GM18519 (cell line): Measurements from ENCODE around the gene ENKUR.

Source experiments
- ATAC-seq: cut with Tn5 transposase; IDR thresholded peaks from one replicate; pipeline ENCODE4 v1.9.1; 2021; ENCODE audit warnings: mild to moderate bottlenecking, moderate library complexity; ENCODE audit not compliant: unreplicated experiment, low FRiP score

Gene ENKUR, protein sequence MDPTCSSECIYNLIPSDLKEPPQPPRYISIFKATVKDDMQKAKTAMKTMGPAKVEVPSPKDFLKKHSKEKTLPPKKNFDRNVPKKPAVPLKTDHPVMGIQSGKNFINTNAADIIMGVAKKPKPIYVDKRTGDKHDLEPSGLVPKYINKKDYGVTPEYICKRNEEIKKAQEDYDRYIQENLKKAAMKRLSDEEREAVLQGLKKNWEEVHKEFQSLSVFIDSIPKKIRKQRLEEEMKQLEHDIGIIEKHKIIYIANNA

DNA sequence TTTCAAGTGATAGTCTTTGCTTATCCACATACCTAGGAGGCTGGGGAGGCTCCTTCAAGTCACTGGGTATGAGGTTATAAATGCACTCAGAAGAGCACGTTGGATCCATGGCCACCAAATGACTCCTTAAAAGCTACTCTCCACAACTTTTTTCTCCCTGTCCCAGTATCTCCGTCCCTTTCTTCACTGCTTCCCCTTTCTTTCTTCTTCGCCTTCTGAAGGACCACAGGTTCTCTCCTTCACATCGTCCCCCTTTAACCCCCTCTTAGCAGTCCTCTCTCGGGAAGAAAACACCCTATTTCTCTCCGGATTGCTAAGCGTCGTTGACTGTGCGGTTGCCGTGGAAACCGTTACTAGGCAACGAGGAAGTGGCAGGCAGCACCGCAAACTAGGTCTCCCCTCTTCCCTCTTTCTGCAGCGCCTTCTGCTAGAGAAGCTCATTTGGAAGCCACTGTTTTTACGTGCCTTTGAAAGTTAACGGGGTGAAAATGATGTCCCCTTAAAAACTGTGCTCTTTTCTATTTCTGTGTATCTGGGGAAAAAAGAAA lies at the start of gene ENKUR:
Gene ENKUR (minus strand): TSS at position 331 of the 548 bp plus-strand sequence. CDS start 222 bp downstream, at position 109.
- peak; percentile 41 for ATAC-seq

DNA sequence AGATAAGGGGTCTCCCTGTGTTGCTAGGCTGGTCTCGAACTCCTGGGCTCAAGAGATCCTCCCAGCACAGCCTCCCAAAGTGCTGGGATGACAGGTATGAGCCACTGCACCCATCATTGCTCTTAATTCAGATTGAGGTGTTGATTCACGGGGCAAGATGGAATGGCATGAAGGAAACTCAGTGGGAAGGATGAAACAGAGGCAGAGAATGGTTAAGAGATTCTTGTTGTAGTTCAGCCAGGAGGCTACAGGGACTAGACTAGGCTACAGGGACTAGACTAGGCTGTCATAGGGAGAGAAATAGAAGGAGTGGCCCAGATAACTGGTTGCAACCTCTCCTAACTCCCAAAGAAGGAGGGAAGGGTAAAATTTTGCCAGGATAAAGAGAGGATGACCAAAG lies 48.4 kb upstream of the ENKUR start:
- no peak for ATAC-seq

DNA sequence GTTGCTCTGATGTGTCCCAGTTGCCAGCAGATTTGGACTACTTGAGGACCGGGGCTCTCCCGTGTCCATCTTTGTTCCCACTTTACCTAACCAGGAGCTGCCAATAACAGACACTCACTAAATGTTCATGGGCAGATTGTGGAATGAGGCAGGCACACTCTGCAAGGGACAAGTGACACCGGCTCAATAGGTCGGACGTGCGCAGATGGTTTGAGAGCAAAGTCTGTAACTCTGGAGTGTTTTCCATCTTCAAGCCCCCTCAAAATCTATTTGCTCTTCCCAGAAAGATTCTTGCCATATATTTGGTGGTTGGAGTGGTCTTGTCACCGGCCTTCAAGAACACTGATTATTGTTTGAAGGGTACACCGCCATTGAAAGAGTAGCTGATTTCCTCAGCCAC lies 47.7 kb upstream of the ENKUR start:
- no peak for ATAC-seq

DNA sequence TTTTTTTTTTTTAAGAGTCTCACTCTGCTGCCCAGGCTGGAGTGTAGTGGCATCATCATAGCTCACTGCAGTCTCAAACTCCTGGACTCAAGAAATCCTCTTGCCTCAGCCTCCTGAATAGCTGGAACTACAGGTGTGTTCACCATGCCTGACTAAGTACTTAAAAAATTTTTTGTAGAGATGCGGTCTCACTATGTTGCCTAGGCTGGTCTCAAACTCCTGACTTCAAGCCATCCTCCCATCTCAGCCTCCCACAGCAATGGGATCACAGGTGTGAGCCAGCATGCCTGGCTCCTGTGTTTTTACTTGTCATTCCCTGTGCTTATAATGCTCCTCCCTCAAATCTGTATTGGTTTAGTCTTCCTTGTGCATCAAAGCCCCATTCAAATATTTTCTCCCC lies 47.2 kb upstream of the ENKUR start:
- ATAC-seq = no peak

DNA sequence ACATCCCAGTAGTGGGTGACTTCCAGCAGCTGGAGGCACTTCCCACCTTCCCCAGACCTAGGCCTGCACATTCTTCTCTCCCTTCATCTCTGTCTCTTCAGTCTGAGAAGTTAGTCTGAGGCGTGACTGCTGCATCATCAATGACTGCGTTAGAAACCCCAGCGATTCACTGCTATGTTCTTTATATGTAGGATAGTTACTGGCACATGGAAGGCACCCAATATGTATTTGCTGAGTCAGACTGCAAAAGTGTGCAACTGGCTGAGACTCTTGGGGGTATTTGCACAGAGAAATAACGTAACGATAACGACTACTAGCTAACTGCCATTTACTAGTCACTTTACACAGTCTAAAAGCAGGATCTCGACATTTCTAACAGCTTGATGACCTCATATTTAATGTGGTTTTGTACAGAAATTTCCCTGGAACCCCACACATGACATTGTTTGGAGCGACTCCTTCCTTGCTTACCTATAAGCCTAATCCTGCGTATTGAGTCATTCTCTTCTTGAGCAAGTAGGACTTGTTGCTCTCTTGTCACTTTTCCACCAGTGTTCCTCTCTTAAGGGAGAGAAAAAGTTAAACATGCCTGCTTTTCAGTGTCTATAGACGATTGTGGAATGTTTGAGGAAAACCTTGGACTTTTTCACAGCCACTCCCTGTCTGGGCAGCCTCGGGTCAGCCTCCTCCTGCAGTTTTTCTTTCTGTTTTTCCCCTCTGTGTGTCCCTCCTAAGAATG lies 45.9 kb upstream of the ENKUR start:
- no peak for ATAC-seq

DNA sequence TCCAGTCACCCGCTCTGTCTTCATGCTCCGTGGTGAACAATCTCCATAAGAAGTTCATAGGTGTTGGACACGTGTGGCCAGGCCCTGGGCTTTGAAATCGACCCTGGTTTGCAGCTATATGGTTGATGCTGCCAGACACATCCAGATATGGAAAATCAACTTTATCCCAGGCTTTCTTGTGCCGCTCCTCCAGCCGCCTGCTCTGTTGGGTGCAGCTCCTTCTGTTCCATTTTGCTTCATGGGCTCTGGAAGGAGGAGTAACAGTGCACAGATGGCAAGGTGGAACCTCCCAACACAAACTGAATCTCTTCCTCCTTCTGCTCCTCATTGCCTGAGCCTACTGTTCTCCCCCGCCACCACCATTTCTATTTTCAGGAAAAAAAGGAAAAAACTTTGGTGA lies 45.2 kb upstream of the ENKUR start:
- no peak for ATAC-seq

DNA sequence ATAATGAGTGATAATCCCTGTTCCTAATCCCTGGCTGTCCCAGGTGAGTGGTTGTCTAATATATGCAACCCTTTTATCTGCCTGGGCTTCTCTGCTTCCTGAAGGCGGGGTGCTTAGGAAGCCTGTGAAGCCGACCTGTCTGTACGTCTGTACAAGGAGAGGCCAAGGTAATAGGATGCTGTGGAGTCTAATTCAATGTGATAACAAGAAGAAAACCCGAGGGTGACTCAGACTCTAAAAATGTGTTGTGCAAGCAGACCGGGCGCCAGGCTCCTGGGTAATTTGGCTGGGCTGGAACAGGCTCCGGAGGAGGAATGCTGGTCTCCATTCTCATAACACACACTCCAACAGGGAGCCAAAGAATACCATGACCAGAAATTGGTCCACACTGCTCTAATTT lies 44.0 kb upstream of the ENKUR start:
- no peak for ATAC-seq

DNA sequence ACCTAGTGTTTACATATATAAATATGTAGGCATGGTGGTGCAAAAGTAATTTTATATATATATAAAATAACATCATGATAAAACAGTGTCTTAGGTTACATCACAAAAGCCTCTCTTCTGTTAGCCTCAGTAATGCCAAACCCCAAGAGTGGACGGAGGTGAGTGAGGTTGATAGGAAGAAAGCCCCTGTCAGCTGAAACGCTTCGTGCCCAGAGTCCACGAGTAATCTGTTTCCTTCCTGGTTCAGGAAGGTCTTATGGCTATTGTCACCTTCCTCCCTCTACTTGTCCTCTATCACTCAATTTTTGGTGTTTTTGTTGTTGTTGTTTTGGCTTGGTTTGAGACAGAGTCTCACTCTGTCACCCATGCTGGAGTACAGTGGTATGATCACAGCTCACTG lies 41.9 kb upstream of the ENKUR start:
- no peak for ATAC-seq

DNA sequence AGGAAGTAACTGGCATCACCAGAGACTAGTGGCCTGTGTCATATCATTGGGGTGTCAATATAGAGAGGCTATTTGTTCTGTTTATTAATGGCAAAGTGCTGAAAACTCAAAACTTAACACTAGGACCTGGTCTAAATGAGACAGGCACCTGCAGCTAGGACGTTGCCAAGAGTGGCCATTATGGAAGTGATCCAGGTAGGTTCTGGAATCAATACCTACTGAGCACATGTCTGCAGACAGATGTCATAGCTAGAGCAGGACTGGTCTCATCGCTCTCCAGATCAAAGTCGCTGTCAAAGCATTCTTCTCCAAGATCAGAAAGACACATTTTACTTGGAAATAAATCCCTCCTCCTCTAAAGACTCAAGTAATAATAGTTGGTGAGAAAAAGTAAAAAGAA lies 40.8 kb upstream of the ENKUR start:
- ATAC-seq = no peak

DNA sequence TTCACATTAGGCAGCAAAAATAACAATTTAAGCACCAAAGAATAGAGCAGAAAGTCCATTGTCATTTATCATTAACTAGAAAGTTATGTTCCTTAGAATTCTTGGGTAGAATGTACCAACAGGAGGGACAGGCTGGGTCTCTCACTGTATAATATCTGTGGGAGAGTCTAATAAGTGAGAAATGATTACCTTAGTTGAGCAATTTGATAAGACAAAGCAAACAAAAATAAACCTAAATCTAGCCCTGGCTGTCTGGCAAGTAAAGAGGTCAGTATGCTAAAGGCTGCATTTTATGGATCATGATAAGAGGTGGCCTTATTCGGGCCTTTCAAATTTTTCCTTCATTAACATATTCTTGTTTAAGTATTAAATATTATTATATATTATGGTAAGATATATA lies 36.1 kb upstream of the ENKUR start:
- ATAC-seq = no peak

DNA sequence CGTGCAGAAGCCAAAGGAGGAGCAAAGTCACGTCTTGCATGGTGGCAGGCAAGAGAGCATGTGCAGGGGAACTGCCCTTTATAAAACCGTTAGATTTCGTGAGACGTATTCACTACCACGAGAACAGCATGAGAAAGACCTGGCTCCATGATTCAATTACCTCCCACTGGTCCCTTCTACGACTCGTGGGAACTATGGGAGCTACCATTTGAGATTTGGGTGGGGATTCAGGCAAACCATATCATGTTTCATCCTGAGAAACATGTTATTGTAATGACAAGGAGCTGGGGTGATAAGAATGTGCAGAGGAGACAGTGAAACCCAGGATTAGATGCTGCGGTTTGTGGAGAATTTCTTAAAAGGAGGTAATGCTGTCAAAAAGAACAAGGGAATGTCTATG lies 34.4 kb upstream of the ENKUR start:
- no peak for ATAC-seq

DNA sequence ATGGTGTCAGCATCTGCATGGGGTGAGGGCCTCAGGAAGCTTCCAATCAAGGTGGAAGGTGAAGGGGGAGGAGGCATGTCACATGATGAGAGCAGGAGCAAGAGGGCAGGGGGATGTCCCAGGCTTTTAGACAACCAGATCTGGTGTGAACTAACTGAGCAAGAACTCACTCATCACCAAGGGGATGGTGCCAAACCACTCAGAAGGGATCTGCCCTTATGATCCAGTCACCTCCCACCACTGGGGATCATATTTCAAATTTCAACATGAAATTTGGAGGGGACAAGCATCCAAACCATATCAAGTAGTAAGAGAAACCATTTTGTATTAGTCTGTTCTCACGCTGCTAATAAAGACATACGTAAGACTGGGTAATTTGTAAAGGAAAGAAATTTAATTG lies 34.0 kb upstream of the ENKUR start:
- ATAC-seq = no peak

DNA sequence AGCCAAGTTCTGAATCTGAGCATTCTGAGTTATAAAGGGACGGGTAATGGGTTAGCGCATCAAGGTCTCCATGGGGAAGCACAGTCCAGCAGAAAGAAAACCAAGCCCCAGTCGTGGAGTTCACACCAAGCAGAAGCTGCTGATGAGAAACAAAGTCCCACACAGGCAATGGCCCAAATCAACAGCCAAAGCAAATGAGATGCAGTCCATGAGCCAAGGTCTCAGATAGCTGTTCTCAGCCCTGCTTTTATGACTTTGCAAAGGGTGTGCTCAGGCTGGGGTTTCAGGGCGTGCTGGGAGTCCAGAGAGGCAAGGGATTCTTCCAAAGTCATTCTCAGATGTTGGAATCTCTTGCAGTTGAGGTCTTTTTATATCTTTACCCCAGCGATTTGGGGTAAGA lies 32.5 kb upstream of the ENKUR start:
- no peak for ATAC-seq

DNA sequence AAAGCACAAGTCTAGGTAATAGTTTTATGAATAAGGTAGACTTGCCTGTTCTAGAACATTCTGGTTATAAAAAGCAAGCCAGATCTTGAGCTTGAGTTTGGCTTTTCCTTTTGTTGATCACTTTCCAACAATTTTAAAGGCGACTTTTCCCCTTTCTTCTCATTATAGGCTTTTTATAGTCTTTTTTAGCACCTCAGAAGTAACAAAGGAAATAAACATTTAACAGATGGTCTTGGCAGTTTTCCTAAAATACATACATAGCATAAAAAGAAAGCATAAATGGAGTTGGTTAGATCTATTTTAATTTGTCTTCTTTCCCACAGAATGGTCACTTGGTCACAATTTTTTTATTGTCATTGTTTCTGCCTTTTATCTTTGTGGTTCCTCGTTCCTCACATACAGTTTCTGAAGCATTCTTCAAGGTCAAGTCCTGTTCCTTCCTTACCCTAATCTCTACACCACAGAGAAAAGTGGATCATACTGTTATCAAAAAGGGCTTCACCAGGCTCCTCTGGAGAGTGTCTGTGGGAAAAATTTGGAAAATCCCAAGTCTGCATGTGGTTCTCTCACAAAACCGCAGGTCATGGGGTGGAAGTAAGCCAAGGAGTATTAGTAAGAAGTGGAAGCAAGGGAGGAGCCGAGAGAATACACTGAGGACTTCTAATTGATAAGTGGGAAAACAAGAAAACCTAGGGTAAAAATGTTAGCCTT lies 31.8 kb upstream of the ENKUR start:
- ATAC-seq = no peak

DNA sequence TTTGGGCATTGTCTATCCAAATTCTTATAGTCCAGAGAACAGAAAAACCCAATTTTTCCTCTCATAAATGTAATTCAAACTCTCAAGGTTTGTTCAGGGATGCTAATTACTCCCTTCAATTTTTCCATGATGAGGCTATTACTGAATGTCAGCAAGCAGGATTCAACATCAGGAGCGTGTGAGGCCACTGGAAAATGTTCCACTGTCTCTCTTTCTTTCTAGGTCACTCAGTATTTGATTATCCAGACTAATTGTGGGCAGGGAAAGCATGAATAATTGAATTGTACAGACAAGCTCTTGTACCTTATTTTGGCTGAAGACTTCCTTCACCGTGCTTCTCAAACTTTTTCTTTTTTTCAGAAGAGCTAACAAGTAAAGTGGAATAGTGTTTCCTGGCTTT lies 31.1 kb upstream of the ENKUR start:
- no peak for ATAC-seq

DNA sequence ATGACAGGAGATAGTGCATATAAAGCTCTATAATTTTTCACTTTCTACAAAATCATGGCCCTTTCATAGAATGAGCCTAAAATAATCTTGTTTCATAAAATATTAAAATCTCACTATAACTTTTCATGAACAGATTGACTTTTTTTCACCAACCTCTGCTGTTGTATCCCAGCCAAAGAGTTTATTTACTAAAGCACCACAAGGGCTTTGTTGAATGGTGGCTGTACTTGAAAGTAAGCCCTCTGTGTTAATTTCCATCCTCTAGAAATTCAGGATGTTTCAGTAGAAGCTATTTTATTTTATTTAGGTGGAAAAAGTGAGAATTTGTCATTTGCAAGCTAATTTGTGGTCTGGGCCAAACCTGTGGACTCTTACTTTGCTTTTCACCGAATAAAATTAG lies 30.7 kb upstream of the ENKUR start:
- no peak for ATAC-seq

DNA sequence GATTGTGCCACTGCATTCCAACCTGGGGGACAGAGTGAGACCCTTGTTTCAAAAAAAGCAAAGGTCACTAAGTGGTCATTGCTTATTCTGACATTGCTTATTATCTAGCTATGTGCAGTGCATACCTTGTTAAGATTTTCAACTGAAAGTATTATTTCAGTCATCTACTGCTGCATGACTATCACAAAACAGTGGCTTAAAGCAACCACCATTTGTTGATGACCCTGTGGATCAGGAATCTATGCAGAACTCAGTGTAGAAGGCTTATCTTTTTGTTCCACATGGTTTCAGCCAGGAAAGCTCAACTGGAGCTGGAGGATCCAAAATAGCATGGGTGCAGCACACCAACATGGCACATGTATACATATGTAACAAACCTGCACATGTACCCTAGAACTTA lies 23.6 kb upstream of the ENKUR start:
- no peak for ATAC-seq

DNA sequence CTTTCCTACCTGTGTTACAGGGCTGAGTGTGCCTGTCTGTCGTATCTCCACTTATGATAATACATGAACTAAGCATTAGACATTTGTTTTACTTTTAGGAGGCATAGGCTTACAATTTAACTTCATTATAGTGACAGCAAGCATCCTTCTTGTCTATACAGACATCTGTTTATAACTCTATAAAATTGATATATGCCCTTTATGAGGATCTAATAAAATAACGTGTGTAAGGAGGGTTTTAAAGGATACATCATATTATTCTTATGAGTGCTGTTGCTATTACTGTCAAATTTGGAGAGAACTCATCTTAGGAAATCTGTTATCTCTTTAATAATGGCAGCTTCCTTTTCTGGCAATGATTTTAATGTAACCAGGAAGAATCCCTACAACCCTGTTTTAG lies 22.4 kb upstream of the ENKUR start:
- no peak for ATAC-seq

DNA sequence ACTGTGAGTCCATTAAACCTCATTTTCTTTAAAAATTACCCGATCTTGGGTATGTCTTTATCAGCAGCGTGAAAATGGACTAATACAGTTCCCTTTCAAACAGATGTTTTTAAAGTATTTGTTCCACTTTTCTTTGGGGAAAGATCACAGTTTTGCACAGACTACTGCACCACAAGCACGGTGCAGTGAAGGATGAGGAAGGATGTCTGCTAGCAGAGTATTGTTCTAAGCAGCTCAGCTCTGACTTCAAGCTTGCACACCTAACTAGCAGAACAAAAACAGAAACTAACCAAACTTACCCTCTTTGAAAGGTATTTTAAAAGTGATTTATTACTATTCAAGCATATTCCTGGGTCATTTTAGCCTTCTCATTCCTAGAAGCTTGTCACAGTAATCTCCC lies 20.4 kb upstream of the ENKUR start:
- ATAC-seq = peak; percentile 77

DNA sequence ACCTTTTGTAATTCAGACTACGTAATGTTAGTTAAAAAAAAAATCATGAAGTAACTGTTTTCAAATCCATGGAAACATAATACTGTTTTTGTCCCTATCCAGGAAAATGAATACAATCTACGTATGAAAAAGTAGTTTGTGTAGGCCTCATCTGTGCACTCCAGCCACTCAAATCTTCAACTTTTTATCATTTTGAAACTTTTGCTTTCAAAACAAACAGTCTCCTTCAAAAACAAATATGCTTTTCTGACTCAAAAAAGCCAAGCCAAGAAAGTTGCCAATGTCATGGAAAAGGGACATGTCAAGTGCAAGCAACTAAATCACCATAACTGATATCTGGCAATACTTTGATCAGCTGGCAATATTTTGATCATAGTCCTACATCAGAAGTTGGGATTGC lies 13.6 kb upstream of the ENKUR start:
- no peak for ATAC-seq

DNA sequence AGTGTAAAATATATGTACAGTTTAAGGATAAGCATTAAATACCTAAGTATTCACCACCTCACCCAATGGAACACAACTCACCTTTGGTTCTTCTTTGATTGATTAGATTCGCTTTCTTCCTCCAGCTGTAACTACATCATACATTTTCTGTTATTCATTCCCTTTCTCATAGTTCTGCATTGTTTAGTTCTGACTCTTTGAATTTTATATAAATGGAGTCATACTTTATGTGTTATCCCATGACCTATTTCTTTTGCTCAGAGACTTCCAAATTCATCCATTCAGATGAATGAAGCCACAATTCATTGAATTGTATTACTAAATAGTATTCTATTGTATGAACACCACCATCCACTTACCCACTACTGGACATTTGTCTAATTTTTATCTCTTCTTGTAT lies 12.8 kb upstream of the ENKUR start:
- no peak for ATAC-seq

DNA sequence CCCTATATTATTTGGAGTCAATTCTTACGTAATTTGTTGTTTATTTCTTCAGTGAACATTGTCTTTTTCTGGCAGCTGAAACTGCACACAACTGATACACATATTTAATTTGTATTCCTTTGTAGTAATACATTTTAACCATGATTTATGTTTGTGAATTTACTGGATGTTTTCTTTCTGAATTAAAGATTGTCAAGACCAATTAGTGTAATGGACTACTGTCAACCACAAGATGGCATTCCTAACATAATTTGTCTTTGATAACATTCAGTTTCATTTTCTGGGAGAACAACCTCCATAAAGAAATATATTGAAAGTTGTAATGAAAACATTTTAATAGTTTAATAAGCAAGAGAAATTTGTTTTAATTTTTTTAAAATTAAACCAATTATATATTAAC lies 10.5 kb upstream of the ENKUR start:
- no peak for ATAC-seq
